CD4-positive, alpha-beta T cell treated with Interleukin-6 for 4 hours (primary cell): ENCODE measurements around the gene CLMN.

Source experiments
- DNase-seq: peaks from one replicate; pipeline ENCODE4 v3.0.0-alpha.2; 2020; ENCODE audit warnings: mixed read lengths

The CLMN gene

DNA sequence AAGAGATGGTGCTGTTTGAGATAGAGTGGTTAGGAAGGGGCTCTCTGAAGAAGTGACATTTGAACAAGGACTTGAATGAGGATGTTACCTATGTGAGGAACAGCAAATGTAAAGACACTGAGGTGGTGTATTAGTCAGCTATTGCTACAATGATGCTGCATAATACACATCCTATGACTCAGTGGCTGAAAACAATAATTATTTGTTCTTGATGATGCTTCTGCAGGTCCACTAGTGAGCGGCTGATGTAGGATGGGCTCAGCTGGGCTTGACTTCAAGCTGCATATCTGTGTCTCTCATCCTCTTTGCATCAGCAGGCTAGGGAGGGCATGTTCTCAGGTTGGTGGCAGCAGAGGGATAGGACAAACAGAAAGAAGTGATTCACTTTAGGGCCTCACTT is 21.4 kb upstream of the CLMN start:
- DNase-seq, result no peak

GRCh38 chr14:95340201-95340697 is 20.5 kb upstream of the CLMN start:
- DNase-seq, result no peak

GRCh38 chr14:95339301-95339865 is 19.7 kb upstream of the CLMN start:
- DNase-seq, result no peak

DNA sequence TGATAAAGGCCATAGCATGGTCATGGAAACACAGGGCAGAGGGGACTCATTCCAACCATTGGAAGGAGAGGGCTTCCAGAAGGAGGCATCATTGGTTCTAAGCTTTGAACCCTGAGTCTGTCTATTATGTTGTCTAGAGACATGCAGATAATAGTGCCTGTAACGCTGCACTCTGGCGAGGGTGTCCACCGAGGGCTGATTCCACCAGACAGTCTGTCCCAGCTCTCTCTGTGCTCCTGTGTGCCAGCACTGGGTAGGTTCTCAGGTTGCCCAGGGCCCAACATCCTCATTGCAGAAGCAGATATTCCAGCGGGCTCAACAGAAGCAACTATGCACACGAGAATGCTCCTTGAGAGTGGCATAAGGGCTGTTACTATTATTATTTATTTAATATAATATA is 18.7 kb upstream of the CLMN start:
- no peak for DNase-seq

DNA sequence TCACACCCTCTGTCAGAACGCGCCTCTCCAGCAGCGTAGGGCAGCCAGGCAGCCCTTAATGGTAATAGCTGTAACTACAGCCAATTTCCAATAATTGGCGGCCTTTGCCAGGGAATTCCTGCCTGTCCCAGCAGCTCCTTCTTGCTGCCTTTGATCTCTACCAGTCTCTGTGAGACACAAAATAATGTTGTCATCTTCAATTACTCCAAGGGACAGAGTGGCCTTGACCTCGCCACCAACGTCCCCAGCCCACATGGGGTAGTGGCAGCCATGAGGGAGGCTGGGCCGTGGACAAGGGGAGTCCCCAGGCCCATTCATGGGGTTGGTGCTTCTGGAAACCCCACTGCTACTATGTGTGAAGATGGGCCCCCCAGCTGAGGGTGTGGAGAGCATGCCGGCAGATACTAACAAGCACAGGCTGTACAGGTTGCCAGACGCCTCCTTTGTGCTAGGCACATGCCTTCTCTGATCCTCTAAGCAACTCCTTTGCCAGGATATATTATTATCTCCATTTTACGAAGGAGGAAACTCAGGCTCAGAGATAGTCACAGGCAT is 17.4 kb upstream of the CLMN start:
- DNase-seq, result no peak

- DNase-seq, result no peak
These were observed 16.6 kb upstream of the CLMN start for GRCh38 chr14:95336192-95336760.

DNA sequence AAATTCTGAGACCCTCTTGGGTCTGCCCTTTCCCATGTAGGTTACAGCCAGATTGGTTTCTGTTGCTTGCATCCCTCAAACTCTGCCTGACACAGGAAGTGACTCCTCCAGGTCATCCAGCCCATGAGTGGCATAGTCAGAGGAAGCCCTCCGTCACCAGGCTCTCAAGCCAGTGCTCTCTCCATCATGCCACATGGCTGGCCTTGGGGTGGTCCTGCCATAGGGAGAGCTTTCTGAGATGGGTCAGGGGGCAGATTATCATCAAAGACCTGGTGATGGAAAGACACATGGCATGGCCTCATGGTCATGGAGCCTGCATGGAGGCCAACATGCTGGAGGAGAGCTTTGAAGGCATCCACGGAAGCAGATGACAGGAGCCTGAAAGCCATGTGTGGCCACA is 15.4 kb upstream of the CLMN start:
- no peak for DNase-seq

GRCh38 chr14:95334044-95334443 is 14.3 kb upstream of the CLMN start:
- no peak for DNase-seq

DNA sequence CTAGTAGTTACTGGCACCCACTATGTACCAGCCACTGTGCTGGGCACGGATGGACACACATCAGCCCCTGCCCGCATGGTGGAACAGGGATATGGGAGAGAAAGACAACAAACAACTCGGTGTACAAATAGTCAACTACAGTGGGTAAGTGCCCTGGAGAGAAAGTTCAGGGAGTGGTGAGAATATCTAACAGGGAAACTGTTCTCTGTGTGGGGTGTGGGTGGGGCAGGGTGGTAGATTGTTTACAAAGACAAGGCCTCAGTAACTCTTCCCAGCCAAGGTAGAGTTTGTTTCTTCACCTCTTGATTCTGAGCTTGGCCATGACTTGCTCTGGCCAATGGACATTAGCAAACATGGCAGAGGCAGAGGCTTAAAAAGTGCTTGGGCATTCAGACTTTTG is 12.9 kb upstream of the CLMN start:
- no peak for DNase-seq

DNA sequence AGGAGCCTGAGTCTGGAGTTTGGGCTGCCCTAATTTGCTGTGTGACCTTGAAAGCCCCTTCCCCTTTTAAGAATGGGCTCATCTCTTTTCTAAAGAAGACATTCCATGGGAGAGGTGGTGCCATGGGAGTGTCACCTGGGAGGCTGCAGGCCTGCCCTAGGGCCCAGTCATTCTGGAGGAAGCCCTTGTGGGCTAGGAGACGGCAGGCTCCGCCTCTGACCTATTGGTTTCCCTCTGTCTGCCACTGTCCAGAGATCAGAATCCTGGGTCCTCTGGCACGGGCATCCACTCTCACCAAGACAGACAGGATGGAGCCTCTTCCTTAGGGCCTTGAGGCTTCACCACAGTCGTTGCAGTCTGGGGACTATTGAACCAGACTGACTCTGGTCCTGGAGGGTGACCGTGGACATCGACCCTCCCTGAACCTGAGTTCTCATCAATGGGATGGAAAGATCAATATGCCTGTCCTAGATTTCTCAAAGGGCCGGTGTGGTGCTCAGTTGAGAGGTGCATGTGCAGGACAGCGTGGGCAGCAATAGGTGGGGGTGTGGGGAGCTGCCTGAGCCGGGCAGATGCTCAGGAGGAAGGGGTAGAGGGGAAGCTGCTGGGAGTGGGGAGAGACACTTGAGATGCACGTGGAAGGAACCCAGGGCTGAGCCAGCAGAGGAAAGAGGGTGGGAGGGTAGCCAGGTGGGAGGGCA is 12.2 kb upstream of the CLMN start:
- no peak for DNase-seq

- DNase-seq, result no peak
These were observed 11.1 kb upstream of the CLMN start for GRCh38 chr14:95330591-95331370.

- no peak for DNase-seq
These were observed 10.2 kb upstream of the CLMN start for GRCh38 chr14:95329941-95330340.

DNA sequence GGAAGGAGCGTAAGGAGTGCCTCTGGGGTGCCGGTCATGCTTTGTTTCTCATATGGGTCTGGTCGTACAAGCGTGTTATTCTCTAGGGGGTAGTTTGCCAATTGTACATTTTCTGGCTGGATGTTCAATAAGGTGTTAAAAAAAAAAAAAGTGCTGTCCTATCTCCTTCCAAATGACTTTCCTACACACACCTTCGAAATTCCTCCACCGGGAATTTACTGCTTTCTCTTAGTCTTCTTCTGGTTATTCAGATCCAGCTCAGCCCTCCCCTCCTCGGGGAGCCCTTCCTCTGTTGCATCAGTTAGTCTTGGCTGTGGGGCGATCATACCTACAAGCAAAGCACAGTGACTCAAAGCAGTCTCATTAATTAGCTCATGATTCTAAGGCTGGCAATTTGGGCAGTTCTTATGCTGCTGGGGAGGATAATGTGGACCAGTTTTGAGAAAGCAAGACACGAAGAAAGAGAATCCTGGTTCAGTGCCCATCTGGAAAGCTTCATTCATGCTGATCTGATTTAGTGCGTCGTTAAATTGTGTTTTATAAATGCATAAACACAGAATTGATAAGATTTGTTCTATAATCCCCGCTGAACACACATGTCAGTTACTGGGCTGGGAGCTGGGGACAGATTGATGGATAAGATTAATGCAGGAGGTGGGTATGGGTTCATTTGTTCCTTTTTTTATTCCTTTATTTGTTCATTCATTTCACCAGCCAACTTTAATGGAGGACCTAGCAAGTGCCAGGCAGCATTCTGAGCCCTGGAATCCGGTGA is 9.2 kb upstream of the CLMN start:
- no peak for DNase-seq

DNA sequence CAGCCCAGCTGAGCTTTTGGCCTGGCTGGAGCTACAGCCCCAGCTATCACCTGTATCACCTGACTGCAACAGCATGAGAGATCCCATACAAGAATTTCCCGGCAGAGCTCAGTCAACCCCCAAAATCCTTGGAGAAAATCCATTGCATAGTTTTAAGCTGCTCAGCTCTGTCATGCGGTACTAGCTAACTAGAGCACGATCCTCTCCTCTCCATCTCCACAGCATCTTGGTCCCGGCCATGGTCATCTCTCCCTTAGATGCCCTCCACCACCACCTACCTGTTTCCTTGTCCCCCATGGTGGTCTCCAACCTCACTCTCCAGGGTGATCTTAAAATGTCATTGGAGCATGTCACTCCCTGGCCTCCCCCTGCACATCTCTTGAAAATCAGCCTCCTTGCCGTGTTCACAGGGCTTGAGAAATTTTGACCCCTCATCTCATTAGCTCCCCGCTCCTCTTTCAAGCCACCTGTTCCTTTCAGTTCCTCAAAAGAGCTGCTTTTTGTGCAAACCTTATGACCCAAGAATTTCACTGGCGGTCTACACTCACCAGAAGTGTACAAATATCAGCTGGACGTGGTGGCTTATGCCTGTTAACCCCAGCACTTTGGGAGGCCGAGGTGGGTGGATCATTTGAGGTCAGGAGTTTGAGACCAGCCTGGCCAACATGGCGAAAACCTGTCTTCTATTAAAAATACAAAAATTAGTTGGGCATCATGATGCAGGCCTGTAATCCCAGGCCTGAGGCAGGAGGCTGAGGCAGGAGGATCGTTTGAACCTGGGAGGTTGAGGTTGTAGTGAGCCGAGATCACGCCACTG is 8.1 kb upstream of the CLMN start:
- DNase-seq, result no peak

DNA sequence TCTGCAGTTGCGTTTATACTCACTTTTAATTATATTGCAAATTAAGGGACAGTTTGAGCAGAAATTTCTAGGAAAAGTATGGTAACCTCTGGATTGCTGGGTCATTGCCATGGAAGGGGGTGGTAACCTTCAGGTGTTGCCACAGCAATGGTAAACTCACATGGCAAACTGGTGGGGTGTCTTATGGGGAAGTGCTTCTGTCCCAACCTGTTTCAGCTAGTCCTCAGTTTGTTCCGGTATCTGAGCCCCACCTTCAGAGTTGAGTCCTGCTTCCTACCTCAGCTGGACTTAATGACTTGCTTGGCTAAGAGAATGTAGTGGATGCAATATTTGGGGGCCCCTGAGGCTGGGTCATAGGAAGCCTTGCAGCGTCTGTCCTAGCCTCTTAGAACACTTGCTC is 7.3 kb upstream of the CLMN start:
- DNase-seq, result no peak

GRCh38 chr14:95323917-95324316 is 4.2 kb upstream of the CLMN start:
- no peak for DNase-seq

DNA sequence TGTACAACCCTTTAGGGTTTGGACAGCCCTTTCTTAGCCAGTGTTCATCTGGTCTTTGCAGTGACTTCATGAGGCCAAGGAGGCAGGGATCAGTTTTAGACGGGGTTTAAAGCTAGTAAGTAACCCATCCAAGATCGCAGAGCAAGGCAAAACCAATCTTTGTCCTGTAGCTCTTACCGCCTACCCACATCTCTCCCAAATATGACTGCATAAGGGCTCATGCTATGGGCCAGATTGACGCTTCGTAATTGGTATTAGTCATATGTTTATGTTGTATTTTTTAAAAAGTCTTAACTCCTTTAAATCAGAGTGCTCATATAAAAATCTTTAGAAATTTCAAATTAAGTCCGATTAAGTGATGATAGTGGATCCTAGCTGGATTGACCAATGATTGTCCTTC is 3.7 kb upstream of the CLMN start:
- no peak for DNase-seq

DNA sequence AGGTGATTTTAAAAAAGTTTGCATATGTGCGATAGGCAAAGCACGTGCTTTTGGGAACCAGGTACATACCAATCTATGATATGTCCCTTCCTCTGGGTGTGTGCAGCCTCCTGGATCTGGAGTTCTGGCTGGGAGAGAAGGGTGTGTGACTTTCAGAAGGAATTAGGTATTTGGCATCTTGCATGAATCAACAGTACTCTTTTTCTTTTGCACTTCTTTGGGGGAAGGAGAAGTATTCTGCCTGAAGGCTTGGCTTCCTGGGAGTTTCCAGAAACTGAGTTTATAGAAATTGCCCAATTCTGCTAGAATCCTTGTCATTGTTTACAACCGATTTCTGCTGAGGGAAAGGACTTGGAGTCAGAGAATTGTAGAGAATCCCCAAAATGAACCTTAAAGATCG is 2.9 kb upstream of the CLMN start:
- DNase-seq, result no peak

GRCh38 chr14:95321693-95322455 is 2.2 kb upstream of the CLMN start:
- DNase-seq, result no peak

DNA sequence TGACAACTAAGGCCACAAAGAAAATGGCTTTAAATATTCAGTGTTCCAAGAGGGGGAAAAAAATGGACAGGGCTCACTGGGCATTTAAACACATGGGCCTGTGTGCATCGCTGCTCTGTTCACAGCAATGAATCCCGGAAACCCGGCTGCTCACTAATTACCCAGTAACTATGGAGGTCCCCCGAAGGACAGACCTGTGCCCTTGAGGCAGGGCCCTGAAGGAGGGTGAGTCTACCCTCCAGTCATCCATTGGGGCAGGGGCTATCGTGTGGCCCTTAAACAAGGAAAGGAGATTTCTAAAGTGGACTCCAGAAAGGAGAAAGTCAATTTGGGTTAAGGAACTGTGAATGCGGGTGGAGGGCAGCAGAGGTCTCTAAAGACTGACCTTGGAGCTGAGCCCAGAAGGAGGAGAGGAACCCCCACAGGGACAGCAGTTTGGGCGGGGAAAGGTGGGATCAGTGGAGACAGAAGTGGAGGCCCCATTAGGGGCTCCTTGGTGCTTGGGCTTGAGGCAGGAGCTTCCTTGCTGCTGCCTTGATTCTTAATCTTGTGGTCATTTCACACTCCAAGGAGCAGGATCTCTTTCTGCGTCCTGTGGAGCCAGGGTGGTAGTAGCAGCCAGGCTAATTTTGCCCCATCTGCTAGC is 1.4 kb upstream of the CLMN start:
- DNase-seq, result no peak
